Esophagus squamous epithelium (tissue), 4 donors: ENCODE results near the gene MTG2.

ENCODE experiments used
- POLR2A ChIP-seq, 4 donors: fragments of 450-650 bp; IDR thresholded peaks; one replicate each; pipeline ENCODE4 v1.6.1; 2017; ENCODE audit warnings: antibody characterized with exemption in 4 of 4, mild to moderate bottlenecking in 4 of 4, moderate library complexity in 3 of 4
- TF ChIP-seq, protein P1 (sequence below), 6 experiments: fragments of 450-650 bp in 4 of 6; fragments of 200-600 bp in 2 of 6; sonication (generic) in 2 of 6; IDR thresholded peaks; one replicate each; pipeline ENCODE4 v1.5.1; 2016 to 2019; ENCODE audit warnings: antibody characterized with exemption in 6 of 6, mild to moderate bottlenecking in 4 of 6, moderate library complexity in 4 of 6

GRCh38 chr20:62231292-62231691 is 48.5 kb downstream of the MTG2 start:
- TF ChIP-seq, protein P1, sequence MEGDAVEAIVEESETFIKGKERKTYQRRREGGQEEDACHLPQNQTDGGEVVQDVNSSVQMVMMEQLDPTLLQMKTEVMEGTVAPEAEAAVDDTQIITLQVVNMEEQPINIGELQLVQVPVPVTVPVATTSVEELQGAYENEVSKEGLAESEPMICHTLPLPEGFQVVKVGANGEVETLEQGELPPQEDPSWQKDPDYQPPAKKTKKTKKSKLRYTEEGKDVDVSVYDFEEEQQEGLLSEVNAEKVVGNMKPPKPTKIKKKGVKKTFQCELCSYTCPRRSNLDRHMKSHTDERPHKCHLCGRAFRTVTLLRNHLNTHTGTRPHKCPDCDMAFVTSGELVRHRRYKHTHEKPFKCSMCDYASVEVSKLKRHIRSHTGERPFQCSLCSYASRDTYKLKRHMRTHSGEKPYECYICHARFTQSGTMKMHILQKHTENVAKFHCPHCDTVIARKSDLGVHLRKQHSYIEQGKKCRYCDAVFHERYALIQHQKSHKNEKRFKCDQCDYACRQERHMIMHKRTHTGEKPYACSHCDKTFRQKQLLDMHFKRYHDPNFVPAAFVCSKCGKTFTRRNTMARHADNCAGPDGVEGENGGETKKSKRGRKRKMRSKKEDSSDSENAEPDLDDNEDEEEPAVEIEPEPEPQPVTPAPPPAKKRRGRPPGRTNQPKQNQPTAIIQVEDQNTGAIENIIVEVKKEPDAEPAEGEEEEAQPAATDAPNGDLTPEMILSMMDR (IDR thresholded peaks at IDR 0.05) = no peak
- no peak for TF ChIP-seq POLR2A (IDR thresholded peaks at IDR 0.05)
